ENCODE data around the gene IGFL4. TPM values are rescaled to one million over a fixed set of nuclear protein-coding genes. Genes with fewer than 3 reads are reported as not detected.

The IGFL4 gene
- total RNA-seq, 1 donor from 2014 or later: not detected

DNA sequence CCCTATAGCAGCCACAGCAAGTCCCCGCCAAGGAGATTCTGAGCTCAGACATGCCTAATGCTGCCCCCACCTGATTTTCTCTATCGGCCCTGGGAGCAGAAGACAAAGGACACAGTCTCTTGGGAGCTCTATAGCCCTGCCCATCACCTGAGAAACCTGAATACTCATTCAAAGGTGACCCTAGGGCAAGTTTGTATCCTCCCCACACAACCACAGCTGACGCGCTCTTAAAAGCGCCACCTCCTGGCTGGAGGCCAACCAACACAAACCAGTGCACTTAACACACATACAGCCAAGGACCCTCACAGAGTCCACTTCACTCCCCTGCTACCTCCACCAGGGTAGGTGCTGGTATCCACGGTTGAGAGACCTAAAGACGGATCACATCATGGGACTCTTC lies 8.8 kb upstream of the IGFL4 start:
- no peaks in the 10 kb centered on the region for H3K4me1 Mint-ChIP-seq (ENCODE audit: unreplicated experiment)
- TF ChIP-seq, protein P1, sequence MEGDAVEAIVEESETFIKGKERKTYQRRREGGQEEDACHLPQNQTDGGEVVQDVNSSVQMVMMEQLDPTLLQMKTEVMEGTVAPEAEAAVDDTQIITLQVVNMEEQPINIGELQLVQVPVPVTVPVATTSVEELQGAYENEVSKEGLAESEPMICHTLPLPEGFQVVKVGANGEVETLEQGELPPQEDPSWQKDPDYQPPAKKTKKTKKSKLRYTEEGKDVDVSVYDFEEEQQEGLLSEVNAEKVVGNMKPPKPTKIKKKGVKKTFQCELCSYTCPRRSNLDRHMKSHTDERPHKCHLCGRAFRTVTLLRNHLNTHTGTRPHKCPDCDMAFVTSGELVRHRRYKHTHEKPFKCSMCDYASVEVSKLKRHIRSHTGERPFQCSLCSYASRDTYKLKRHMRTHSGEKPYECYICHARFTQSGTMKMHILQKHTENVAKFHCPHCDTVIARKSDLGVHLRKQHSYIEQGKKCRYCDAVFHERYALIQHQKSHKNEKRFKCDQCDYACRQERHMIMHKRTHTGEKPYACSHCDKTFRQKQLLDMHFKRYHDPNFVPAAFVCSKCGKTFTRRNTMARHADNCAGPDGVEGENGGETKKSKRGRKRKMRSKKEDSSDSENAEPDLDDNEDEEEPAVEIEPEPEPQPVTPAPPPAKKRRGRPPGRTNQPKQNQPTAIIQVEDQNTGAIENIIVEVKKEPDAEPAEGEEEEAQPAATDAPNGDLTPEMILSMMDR (IDR thresholded peaks at IDR 0.05; ENCODE audit: unreplicated experiment): no peak
- no peak overlapping the region for H3K27ac Mint-ChIP-seq (ENCODE audit: unreplicated experiment)
- H3K27me3 Mint-ChIP-seq (ENCODE audit: unreplicated experiment): no peaks in the 10 kb centered on the region
- peaks cover 3% of the 10 kb centered on the region for H3K9me3 Mint-ChIP-seq (ENCODE audit: unreplicated experiment)
- H3K36me3 Mint-ChIP-seq (ENCODE audit: low read depth, unreplicated experiment): no peaks in the 10 kb centered on the region
- DNase-seq (ENCODE audit: low spot score): no peak
- no peak overlapping the region for H3K4me3 Mint-ChIP-seq (ENCODE audit: unreplicated experiment)

DNA sequence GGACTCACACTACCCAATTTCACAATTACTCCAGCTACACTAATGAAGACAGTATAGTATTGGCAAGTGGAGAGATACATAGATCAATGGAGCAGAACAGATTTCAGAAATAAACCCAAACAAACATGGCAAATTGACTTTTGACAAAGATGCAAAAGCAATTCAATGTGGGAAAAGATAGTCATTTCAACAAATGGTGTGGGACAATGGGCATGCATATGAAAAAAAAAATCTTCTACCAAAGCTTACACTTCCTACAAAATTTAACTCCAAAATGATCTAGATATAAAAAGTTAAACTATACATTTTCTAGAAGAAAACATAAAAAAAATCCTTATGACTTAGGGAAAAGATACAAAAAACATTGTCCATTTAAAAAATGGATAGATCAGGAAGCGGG lies 2.7 kb upstream of the IGFL4 start:
- DNase-seq (ENCODE audit: low spot score): no peak
- Mint-ChIP-seq H3K36me3 (ENCODE audit: low read depth, unreplicated experiment) (peaks cover 9% of the 10 kb centered on the region), H3K4me3 (ENCODE audit: unreplicated experiment) (no peak overlapping the region), H3K9me3 (ENCODE audit: unreplicated experiment) (no peaks in the 10 kb centered on the region), H3K27ac (ENCODE audit: unreplicated experiment) (no peak overlapping the region), H3K4me1 (ENCODE audit: unreplicated experiment) (no peaks in the 10 kb centered on the region), H3K27me3 (ENCODE audit: unreplicated experiment) (peaks cover 7% of the 10 kb centered on the region)
- TF ChIP-seq, protein P1 (IDR thresholded peaks at IDR 0.05; ENCODE audit: unreplicated experiment): no peak

DNA sequence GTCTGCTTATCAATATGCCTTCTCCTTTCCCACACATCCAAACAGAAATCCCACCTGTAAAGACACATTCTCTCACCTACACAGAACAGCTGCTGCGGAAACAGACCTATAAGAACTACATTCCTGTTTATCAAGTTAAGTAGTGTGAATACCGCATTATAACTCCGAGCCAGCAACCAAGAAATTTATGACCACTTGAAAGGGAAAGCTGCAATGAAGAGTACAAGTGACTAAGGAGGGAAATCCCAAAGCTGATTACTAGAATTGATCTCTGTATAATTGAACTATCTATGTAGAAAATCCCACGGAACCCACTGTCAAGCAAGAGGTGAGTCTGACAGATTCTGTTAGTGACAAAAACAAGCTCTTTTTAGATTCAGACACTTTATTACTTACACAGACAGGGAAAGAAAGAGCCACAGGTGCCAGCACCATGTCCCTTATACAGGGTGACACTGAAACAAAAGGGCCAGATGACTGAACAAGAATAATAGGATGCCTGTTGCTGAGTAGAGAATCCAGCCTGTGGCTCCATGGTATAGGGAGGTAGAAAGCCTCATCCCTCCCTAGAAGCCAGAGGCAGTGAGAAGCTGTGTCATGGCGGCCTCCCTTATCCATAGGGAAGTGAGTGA lies 1.6 kb upstream of the IGFL4 start:
- Mint-ChIP-seq H3K36me3 (ENCODE audit: low read depth, unreplicated experiment) (peaks cover 9% of the 10 kb centered on the region), H3K4me3 (ENCODE audit: unreplicated experiment) (no peak overlapping the region), H3K27me3 (ENCODE audit: unreplicated experiment) (peaks cover 7% of the 10 kb centered on the region), H3K27ac (ENCODE audit: unreplicated experiment) (no peak overlapping the region), H3K9me3 (ENCODE audit: unreplicated experiment) (no peaks in the 10 kb centered on the region), H3K4me1 (ENCODE audit: unreplicated experiment) (no peaks in the 10 kb centered on the region)
- no peak for DNase-seq (ENCODE audit: low spot score)
- TF ChIP-seq, protein P1 (IDR thresholded peaks at IDR 0.05; ENCODE audit: unreplicated experiment): no peak

DNA sequence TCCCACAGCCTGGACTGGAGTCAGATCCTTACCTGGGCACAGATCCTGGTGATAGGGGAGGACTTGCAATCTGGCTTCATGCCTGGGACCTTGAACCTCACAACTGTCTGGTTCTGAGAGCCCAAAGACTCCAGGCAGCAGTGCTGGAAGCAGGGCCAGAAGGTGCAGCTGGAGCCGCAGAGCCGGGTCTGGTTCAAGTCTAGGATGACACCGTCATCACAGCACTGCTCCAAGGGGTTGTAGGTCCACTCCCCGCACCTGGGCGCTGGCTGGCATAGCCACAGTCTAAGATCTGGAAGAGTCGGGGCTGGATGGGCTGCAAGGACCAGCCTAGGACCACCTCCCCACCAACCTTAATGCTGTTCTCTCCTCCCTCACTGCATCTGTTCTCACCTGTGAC lies 677 bp downstream of the IGFL4 start:
- no peak for DNase-seq (ENCODE audit: low spot score)
- H3K36me3 Mint-ChIP-seq (ENCODE audit: low read depth, unreplicated experiment): peaks cover 9% of the 10 kb centered on the region
- H3K4me3 Mint-ChIP-seq (ENCODE audit: unreplicated experiment): no peak overlapping the region
- no peak overlapping the region for H3K27ac Mint-ChIP-seq (ENCODE audit: unreplicated experiment)
- no peaks in the 10 kb centered on the region for H3K9me3 Mint-ChIP-seq (ENCODE audit: unreplicated experiment)
- TF ChIP-seq, protein P1 (IDR thresholded peaks at IDR 0.05; ENCODE audit: unreplicated experiment): no peak
- H3K4me1 Mint-ChIP-seq (ENCODE audit: unreplicated experiment): no peaks in the 10 kb centered on the region
- H3K27me3 Mint-ChIP-seq (ENCODE audit: unreplicated experiment): peaks cover 11% of the 10 kb centered on the region

DNA sequence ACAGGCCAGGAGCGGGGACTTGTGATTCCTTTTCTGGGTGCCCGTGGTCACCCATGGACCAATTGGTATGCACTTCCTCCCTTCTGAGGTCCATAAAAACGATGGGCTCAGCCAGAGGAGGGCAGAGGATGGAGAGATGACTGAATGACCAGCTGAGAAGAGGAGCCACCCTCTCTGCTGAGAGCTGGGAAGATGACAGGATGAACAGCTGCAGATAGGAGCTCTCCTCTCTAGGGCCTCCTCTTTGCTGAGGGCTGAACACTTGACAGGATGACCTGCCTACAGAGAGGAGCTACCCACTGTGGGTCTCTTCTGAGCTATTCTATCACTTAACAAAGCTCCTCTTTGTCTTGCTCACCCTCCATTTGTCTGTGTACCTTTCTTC lies 4.1 kb downstream of the IGFL4 start:
- no peaks in the 10 kb centered on the region for H3K9me3 Mint-ChIP-seq (ENCODE audit: unreplicated experiment)
- no peak for DNase-seq (ENCODE audit: low spot score)
- no peak overlapping the region for H3K27ac Mint-ChIP-seq (ENCODE audit: unreplicated experiment)
- TF ChIP-seq, protein P1 (IDR thresholded peaks at IDR 0.05; ENCODE audit: unreplicated experiment): no peak
- peaks cover 3% of the 10 kb centered on the region for H3K36me3 Mint-ChIP-seq (ENCODE audit: low read depth, unreplicated experiment)
- H3K27me3 Mint-ChIP-seq (ENCODE audit: unreplicated experiment): peaks cover 6% of the 10 kb centered on the region
- no peaks in the 10 kb centered on the region for H3K4me1 Mint-ChIP-seq (ENCODE audit: unreplicated experiment)
- H3K4me3 Mint-ChIP-seq (ENCODE audit: unreplicated experiment): no peak overlapping the region

Measured in endothelial cell (in vitro differentiated cells).